NCI-H510A (cell line): Measurements from ENCODE around the gene MUSK.

Experiments used
- DNase-seq: peaks from one replicate; lab custom pipeline; 2025; lab: John Stamatoyannopoulos, UW

The MUSK gene

DNA sequence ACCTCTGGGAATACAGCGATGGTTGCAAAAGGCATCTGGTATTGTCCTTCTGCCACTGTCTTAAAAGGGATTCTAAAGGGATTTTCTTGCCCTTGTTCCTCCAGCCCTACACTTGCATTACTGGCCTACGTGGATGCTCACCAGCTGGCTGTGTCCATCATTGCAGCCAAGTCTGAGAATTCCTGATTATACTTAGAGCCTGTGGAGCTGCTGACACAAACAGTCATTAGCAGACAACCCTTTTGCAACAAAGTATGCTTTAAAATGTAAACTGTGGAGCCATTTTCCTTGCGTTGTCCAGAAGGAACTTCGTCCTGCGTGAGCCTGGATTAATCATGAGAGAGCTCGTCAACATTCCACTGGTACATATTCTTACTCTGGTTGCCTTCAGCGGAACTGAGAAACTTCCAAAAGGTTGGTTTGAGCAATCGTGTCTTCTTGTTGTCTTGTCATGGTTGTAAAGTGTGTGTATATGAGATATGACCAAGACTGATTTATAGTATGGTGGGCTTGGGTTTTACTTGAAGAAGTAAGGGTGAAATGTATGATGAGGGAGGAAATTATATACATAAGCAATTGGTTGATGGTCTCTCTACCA, at the start of gene MUSK:
Gene MUSK (plus strand): TSS at position 222 of the 598 bp plus-strand sequence. CDS start 114 bp downstream, at position 336.
- no peak for DNase-seq

DNA sequence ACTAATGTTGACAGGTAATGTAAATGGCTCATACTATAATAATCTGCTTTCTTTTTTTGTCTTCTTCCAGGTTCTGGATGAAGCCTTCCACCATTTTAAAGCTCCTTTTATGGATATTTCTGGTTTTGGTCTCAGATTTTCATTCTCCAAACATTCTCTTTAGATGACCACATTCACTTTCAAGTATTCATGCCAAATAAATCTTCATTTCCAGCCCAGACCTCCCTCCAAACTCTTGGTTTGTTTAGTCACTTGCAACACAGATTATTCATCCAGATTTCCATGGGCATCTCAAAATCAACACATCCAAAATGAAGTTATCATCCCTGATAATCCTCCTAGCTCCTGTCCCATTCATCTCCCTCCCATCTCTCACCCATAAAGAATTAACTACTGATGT, 48.8 kb upstream of the MUSK start:
- no peak for DNase-seq

DNA sequence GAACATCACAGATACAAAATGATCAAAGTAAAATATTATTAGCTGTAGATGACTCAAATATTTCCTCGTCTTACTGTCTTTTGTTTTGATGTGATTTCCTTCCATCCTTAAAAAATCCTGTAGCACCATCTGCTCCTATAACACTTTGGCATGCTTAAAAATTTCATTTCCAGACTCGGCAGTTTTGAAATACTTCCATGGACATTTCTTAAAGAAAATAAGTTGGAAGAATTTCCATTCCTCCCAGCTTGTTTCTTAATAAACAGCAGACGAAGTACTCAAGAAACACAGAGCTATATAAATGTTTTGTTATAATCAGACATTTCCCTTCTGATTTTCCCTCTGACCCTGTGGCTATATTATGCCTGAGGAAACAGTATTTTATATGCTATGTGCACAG, 47.9 kb upstream of the MUSK start:
- DNase-seq: no peak

DNA sequence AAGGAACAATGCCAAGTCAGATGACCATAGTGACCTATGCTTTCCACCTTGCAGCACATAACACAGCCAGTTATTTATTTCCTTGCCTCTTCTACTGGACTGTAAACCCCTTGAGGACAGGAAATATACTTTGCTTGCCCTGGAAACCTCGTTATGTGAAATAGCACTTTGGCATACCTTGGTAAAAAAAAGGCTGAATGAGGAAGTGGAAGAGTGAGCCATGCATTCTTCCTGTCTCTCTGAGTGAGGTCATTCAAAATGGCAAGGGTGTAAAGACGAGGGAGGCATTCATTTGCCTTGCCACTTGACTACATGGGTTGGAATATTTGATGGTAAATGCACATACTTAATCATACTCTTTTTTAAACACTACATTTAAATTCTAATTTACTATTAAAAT, 46.2 kb upstream of the MUSK start:
- DNase-seq: no peak

DNA sequence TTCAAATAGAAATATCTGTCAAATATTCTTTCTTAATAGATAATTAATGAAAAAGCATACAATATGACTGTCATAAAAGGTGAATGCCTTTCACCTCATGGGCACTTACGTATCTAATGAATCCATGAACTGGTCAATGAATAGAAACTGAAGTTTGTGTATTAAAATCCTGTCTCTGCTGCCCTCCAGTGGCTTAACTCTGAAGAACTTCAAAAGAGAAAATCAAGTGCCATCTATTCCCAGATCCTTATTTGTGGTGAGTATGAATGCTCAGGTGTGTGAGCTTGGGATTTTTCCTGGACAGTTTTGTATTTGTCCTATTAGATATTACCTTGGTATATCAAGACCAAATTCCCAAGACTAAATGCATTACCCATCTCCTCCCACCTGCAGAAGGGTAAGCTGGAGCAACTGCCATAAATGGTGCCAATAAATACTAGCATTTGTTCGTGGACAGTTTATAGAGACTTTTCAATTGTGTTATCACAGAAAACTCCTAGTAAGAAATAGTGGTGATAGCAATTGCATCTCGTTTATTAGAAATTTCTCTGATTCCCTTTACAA, 45.0 kb upstream of the MUSK start:
- DNase-seq: peak; percentile 14

DNA sequence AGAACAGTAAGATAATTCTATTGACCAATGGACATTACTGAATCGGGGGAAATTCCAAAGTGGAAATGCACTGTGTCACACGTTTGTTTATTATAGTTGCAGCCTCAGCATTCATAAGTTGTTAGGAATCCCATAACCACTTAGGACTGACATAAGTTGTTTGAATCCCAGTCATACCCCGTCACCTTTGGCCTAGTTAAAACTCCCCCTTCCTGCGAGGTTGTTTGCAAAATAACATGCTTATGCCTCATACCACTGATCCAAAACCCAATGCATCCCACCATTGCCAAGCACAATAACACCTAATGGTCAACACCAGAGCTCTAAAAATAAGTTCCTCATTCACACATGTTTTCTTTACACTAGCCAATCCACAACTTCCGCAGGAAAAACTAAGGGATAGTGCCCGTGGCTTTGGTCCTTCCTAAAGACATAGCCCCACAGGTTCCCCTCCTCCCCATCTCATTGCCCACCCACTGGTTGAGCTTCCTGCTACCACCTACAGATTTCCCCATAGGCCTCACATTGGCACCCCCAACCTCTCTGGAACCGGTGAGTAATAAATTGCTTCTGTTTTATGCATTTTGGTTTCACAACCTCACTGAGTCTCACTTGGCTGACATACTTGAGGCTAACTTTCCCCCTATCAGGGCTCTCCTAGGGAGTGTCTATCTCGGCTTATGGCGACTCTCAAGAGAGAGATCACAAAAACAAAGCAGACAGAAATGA, 42.3 kb upstream of the MUSK start:
- DNase-seq: no peak

DNA sequence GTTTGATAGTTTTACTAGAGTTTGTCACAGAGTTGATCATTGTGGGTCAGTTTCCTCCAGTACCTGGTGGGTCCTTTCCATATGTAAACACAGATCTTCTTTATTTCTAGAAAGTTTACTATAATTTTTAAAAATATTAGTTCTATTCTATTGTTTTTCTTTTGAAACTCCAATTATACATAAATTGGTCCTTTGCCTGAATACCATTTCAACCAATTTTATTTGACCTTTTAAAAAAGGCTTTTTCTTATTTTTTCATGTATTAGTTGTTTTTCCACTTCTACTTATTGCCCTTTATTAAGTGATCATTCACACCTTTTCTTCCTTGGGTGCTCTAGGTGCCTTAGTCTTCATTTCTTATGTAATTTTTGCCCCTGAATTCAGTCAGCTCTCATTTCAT, 33.0 kb upstream of the MUSK start:
- DNase-seq: no peak

DNA sequence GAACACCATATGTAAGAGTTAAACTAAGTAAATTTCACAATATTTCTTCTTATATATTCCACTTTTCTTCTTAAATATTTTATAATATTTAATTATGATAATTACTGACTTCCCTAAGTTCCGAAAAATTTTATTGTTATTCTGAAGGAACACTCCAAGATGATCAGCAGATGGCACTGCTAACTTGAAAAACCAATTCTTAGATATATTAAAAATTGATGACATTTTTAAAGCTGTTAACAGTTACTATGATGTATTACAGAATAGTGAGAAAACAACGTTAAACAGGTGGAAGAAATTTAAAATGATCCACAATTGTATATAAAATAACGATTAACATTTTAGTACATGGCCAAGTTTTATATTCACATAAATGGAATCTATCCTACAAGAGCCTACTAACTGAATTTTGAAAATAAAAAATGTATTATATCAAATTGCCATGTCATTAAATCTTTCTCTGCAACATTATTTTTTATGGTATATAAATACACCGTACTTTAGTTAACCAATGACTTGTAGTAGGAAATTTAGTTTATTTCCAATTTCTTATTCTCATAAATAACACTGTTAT, 30.1 kb upstream of the MUSK start:
- no peak for DNase-seq

DNA sequence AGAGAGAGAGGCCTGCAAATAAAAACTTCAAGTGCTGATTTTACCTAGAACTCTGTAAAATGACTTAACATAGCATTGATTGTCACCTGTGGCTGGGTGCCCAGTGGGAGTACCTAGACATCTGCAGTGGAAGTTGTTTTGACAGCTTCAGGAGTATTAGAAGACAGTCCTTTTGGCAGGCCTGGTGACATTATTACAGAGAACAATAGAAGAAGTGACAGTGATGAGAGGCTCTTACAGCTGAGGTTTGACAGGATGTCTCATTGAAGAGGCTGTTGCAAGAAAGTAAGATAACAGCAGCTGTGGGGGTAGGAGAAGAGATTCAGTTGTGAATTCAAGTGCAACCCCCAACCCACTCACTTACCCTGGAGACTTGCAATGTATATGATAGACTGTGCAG, 27.9 kb upstream of the MUSK start:
- peak; percentile 50 for DNase-seq

DNA sequence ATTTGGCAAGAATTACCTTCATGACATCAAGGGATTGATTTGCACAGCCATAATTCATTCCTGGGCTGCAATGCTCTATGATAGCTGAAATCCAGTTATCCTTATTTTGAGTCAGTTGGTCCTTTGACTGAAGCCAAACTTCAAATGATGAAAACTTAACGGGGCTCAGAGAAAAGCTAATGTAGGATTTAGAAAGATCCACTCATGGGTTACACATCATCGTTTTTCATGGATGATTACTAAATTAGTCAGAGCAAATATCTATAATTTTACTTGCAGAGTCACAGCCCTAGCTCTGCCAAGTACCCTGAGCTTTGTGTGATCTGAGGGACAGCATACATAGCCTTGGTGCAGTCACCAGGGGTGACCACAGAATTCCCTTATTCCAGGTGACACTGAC, 27.3 kb upstream of the MUSK start:
- no peak for DNase-seq

DNA sequence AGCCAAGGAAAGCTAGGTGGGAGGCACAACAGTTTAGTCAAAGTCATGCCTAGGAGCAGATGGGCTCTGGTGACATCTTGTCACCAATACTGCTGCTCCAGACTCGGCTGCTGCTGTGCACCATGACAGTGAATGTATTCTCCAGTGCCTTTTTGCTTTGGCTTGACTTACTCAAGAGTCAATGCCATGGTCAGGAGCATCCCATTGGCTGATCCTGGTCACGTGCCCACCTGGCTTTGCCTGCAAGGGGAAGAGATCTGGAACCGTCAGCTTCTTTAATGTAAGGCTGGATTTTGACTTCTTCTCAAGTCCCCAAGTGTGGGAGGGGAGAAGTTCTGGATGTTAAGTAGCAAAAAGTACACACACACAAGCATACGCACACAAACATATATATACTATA, 19.9 kb upstream of the MUSK start:
- no peak for DNase-seq

DNA sequence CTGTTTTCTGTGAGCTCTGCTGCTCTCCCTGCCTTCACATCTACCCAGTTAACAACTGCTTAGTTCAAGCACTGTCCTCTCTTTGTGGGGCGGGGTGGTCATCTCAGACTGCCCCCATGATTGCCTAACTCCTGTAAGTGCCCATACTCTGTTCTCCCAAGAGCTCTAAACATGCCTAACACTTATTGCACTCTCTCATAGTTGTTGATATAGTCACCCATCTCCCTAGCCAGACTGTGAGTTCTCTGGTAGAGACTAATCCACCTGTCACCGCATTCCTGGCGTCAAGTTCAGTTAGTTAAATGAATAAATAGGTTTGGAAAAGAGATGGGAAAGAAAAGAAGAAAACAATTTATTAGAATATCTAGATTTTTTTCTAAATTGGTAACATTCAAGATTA, 18.3 kb upstream of the MUSK start:
- no peak for DNase-seq

DNA sequence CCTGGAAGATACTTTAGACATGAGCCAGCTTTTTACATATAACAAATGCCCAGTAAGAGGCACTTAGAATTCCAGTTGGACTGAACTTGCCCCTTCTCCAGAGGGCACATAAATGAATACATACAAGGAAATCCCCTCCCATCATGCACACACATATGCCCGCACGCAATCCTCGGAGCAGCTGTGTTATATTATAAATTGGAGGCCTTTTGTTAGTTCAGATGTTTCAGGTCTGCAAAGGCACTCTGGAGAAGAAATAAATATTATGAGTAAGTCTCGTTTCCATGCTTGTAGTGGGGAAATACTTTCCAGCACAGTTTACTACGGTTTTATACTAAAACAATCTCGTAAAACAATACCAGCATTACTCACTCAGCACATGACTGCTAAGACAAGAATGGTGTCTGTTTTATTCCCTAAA, 17.6 kb upstream of the MUSK start:
- no peak for DNase-seq

DNA sequence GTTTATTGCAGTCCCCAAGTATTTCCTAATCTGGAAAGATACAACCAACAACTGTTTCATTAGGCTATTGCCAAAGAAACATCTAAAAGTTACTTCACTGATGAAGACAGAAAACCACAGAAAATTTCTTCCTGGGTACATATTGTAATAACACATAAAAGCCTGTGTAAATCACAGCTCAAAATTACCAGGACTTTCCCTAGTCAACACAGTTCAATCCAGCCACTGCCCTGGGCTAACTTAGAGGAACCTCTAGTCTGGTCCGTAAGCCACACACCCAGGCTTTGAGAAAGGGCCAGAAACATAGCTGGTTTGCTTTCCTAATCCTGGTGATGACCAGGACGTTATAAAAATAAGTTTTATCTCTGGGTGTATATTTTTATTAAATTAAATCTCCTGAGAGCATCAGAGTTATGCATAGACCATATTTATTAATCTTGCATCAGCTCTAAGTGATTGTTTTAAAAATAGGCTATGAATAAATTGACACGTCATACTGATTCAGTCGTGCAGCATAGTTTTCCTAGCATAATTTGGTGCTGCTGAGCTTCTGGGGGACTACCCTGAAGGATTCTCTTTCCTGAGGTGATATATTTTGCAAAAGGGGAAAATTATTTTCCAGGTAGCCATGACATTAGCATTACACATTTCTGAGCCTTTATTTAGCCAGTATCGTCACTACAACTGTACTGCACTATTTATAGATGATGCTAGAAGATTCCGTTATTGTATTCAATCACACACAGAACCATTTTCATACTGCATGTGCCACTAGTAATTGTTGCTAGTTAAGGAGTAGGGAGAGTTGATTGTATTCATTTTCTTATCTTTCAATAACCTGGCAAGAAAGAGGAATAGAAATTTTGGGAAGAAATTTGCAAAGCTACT, 12.6 kb upstream of the MUSK start:
- DNase-seq: no peak

DNA sequence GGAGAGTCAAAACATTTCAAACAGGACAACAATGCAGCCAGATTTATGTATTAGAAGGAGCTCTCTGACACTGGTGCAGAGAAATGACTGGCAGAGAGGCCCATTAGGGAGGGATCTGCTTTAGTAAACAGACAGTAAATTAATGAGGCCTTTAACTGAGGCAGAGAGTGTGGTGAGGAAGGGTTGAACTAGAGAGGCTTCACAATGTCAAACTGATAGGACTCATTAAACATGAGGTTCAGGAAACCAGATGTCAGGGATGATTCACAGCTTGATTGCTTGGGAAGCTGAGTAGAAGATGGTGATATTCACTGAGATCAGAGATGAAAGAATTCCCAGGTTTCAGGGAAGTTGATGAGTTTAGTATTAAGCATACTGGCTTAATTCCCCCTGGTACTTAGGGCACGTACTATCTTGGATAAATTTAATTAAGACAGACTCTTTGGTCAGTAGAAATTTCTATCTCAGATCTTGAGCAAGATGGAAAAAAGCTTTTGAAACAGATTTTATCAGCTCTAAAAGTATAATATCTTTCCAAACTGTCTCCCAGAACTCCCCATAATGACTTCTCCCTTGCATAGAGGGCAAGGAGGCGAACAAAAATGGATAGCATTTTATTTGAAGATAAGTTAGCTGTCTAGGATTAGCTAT, 8.6 kb upstream of the MUSK start:
- DNase-seq: no peak

DNA sequence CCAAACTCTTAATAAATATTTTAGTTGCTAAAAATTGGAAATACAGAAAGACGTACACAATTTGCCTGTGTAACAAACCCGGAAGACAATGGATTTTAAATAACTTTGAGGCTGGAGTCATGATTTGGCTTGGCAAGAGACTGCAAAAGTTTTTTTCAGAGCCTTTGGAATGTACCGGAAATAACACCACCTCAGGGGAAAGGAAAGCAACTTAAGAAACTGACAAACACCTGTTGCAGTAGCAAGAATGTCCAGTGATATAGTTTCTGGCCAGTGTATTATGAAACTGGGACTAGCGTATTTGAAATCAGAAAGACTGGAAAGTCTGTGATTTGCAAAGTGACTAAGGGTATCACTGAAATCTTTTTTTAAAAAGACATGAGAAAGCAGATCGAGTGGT, 842 bp downstream of the MUSK start:
- DNase-seq: no peak

DNA sequence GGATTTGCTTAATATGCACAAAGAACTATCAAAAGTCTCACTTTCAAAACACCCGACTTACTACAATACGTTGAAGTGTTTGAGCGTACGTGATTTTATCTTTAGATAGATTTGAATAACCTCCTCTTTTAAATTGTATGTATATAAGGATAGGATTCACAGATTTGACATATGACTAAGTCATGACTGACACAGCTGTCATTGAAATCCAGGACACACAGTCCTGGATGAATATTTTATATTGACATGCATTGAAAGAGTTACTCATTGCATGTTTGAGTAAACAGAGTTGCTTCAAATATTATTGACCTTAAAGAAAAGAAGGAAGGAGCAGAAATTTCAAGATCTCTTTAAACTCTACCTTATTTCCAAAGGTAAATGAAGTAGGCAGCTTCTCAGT, 3.3 kb downstream of the MUSK start:
- DNase-seq: no peak

DNA sequence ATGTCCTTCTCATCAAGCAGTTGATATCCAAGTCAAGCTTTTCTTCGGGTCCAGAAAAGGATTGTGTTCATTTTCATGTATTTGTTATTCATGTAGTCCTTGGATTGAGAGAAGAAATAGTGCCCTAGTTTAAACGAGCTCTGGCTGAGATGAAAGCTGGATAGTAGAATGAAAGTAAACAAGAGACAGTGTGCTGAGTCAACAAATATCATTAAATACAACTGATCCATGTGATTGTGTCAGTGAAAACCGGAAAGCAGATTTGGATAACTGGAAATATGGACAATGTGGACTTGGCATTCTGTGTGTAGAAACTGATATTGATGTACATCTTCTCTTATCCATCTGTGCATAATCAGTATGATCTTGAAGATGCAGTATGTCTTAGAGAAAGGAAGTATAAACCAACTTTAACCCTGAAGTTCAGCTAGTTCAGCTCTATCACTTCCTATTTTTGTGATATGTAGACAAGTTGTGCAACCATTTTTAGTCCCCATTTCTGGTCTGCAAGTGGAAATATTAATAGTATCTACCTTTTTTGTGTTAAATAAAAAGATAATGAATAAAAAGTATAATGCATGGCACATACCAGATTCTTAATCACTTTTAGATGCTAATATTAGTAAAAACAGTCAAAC, 4.4 kb downstream of the MUSK start:
- no peak for DNase-seq

DNA sequence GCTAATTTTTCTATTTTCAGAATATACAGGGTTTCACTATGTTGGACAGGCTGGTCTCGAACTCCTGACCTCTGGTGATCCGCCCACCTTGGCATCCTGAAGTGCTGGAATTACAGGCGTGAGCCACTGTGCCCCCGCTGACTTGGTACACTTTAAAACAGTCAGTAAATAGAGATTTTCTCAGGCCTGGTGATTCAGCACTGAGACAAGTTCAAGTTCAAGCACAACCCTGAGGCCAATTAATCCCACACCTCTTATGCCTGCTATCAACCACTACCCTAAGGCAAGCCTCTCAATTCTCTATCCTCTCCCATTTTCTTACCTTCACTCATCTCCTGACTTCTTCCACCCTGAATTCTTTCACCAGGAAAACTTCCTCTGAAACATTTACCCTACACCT, 18.9 kb downstream of the MUSK start:
- DNase-seq: no peak

DNA sequence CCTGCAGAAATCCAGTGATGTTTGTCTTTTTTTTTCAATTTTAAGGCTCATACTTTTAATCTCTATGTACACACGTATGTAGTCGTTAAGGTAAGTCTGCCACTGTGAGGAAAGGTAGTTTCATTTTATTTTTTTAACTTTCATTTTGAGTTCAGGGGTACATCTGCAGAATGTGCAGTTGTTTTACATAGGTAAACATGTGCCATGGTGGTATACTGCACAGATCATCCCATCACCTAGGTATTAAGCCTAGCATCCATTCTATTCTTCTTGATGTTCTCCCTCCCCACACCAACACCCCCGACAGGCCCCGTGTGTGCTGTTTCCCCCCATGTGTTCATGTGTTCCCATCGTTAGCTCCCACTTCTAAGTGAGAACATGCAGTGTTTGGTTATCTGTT, 19.7 kb downstream of the MUSK start:
- no peak for DNase-seq

DNA sequence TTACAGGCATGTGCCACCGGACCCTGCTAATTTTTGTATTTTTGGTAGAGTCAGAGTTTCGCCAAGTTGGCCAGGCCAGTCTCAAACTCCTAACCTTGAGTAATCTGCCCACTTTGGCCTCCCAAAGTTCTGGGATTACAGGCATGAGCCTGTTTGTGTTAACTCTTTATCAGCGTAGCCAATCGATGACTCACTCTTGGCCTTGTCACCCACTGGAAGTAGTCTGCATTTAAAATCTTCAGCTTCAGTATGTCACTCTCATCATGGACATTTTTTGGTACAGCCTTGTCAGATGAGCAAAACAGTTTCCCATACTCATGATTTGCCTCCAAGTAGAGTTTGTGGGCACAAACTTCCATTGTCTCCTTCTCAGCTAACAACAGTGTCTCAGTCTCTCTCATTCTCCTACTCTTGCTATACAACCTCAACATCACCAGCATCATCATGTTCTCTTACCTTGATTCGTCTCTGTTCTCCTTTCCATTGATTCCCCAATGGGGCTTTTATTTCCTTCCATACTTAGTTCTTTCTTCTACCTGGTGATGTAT, 22.5 kb downstream of the MUSK start:
- no peak for DNase-seq
